Measurements from ENCODE around the gene RBM4B.
"Not testable (repeated sequence)": the region's sequence is repeated elsewhere in the genome, so short reads cannot be mapped to it uniquely, and the experiment has no call there.

The RBM4B gene

DNA sequence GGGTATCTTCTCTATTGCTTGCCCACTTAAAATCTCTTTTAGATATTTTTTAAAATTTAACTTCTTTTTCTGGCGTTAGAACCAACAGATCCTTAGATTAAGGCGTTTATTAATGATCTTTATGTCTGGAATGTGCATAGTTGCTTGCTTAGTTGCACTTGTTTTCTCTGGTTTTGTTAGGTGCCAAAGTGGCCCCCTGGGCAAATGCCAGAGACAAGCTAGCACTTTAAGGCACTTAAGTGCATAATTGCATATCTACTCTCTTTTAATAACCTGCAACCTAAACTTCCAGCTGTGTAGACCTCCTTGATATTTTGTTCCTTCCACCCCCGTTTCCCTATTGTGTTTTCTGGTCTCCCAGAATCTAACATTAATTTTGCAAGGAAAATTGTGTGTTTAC, 35.9 kb downstream of the RBM4B start:
- TF ChIP-seq, protein P1, sequence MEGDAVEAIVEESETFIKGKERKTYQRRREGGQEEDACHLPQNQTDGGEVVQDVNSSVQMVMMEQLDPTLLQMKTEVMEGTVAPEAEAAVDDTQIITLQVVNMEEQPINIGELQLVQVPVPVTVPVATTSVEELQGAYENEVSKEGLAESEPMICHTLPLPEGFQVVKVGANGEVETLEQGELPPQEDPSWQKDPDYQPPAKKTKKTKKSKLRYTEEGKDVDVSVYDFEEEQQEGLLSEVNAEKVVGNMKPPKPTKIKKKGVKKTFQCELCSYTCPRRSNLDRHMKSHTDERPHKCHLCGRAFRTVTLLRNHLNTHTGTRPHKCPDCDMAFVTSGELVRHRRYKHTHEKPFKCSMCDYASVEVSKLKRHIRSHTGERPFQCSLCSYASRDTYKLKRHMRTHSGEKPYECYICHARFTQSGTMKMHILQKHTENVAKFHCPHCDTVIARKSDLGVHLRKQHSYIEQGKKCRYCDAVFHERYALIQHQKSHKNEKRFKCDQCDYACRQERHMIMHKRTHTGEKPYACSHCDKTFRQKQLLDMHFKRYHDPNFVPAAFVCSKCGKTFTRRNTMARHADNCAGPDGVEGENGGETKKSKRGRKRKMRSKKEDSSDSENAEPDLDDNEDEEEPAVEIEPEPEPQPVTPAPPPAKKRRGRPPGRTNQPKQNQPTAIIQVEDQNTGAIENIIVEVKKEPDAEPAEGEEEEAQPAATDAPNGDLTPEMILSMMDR (IDR thresholded peaks at IDR 0.05; ENCODE audit: insufficient read depth, low read depth, low read length, missing control alignments): no peak
- DNase-seq (ENCODE audit: low read depth): no peak
- peak overlapping the region; percentile 97 for H3K4me3 ChIP-seq (ENCODE audit: low read depth, low read length)

DNA sequence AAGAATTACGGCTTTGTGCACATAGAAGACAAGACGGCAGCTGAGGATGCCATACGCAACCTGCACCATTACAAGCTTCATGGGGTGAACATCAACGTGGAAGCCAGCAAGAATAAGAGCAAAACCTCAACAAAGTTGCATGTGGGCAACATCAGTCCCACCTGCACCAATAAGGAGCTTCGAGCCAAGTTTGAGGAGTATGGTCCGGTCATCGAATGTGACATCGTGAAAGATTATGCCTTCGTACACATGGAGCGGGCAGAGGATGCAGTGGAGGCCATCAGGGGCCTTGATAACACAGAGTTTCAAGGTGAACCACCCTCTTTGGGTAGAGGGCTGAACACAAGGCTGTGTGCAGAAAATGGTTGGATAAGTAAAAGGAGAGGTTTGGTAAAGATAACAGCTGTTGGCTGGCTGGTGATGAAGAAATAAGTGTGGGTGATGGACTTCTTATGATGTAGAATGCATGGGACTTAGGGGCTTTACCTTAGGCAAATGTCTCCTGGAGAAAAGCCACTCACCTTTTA, 37.8 kb downstream of the RBM4B start:
- peak overlapping the region; percentile 97 for H3K4me3 ChIP-seq (ENCODE audit: low read depth, low read length)
- not testable (repeated sequence) for DNase-seq (ENCODE audit: low read depth)

- TF ChIP-seq, protein P1 (IDR thresholded peaks at IDR 0.05; ENCODE audit: insufficient read depth, low read depth, low read length, missing control alignments): peak; percentile 6
- peak overlapping the region; percentile 97 for H3K4me3 ChIP-seq (ENCODE audit: low read depth, low read length)
- DNase-seq (ENCODE audit: low read depth): peak; percentile 52
These were observed 38.4 kb downstream of the RBM4B start for GRCh38 chr11:66639066-66639813.

DNA sequence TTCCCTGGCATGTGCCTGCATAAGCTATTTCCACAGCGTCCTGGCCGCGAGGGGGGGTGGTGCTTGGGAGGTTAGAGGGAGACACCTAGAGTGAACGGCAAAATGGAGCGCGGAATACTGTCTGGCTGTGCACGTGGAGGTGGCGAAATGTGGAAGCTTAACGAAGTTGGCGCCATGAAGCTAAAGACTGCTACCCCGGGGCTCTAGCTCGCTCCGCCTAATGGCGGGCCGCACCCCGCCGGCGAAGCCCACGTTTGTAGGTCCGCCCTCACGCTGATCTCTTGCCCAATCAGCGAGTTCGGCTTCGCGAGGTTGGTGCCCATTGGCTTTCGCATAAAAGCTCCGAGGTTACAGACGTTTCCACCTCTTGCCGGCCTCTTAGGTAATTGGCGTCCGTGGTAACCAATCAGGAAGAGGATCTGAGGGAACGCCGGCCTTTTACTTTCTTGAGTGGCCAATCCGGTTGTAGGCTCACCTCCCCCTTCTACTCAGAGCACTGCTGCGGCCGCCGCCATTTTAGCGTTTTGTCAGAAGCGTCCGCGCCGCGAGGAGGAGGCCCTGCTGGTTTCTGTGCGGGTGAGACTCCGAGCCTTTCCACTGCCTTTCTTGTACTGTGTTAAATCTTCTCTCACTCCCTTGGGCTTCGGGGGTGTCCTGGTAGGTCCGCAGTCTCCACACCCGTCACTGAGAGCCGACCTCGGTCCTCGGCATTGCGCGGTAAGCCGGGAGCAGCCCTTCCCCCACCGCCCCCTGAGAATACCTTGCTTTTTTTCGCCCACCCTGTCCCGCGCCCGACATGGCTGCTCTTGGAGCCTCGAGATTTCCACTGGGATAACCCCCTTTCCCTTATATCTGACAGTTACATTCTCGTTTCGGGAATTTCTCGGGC, 39.3 kb downstream of the RBM4B start, which contains the start of gene RBM4:
Gene RBM4 (plus strand): TSS at position 527 of the 889 bp plus-strand sequence. CDS start 1,009 bp downstream, outside the sequence.
- TF ChIP-seq, protein P1 (IDR thresholded peaks at IDR 0.05; ENCODE audit: insufficient read depth, low read depth, low read length, missing control alignments): no peak
- peak within 1 kb of the TSS; percentile 97 for H3K4me3 ChIP-seq (ENCODE audit: low read depth, low read length)
- DNase-seq (ENCODE audit: low read depth): peak; percentile 100

DNA sequence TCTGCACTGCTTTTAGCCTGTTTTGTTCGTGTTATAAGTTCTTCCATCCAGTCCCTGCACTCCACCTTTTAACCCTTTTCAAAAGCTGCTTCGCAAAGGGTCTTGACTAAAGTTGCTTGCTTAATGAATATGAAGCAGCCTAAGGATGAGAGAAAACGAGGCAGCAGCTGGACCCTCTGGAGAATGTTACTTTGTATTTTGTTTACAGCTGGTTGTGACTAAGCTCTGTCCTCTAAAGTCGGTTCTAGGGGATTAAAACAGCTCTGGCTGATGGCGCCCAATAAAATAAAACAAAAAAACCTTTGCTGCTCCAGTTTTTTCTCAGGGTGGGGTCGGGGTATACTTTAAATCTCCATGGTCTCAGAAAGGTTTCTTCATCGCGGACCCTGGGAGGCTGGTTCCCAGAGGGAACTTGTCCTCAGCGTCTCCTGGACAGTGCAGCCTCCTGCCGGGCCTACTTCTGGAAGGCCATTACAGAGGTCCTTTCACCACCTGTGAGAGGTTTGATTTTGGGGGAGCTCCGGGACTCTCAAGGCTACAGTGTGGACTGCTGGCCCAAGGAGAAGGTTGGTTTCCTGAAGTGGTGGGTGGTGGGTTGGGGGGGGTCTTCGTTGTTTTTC, 40.0 kb downstream of the RBM4B start:
- no peak for DNase-seq (ENCODE audit: low read depth)
- TF ChIP-seq, protein P1 (IDR thresholded peaks at IDR 0.05; ENCODE audit: insufficient read depth, low read depth, low read length, missing control alignments): no peak
- H3K4me3 ChIP-seq (ENCODE audit: low read depth, low read length): peak overlapping the region; percentile 48

GRCh38 chr11:66636411-66636810, 41.3 kb downstream of the RBM4B start:
- TF ChIP-seq, protein P1 (IDR thresholded peaks at IDR 0.05; ENCODE audit: insufficient read depth, low read depth, low read length, missing control alignments): no peak
- no peak for DNase-seq (ENCODE audit: low read depth)
- H3K4me3 ChIP-seq (ENCODE audit: low read depth, low read length): no peak overlapping the region
